DMS 273 treated with DMSO at 0.1 percent for 48 hours (cell line): ENCODE results near the gene CTNNA3.

Source experiments
- DNase-seq: peaks from one replicate; lab custom pipeline; 2025; lab: John Stamatoyannopoulos, UW

Gene CTNNA3

DNA sequence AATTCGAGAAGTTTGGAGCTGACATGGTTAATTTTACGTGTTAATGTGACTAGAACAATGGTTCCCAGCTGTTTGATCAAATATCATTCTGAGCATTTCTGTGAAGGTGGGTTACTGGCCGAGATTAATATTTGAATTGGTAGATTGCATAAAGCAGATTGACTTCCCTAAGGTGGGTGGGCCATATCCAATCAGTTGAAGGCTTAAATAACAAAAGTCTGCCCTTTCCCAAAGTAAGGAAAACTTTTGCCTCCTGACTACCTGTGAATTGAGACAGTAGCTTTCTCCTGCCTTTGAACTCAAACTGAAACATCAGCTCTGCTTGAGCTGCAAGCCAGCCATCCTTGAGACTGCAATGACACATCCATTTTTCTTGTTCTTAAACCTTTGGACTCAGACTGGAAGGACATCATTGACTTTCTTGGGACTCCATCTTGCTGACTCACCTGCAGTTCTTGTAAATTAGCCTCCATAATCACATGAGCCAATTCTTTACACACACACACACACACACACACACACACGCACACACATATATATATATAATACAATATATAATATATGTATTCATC is 833.2 kb downstream of the CTNNA3 start:
- no peak for DNase-seq

DNA sequence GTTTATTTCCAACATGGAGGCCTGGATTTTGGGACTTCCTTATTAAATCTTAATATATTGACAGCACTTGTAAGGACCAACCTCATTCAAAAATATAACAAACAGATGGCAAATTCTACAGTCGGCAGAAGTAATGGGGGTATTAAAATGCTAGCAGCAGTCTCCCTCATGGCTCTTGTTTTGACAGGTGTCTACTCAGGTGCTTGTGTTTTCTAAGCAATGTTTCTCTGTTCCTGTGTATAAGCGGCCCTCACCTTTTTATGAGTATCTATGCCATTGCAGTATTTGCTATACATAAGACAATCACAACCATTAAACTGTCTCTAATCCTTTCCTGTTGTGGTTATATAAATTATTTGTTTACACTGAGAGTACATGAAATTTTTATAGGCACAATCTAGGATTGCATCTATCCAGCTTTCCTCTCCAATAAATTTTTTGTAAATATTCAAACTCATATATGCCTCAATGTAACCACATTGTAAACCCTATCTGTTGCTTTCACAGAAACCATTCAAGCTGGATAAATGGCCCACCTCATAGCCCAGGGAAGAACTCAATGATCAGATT is 835.5 kb downstream of the CTNNA3 start:
- DNase-seq = no peak

DNA sequence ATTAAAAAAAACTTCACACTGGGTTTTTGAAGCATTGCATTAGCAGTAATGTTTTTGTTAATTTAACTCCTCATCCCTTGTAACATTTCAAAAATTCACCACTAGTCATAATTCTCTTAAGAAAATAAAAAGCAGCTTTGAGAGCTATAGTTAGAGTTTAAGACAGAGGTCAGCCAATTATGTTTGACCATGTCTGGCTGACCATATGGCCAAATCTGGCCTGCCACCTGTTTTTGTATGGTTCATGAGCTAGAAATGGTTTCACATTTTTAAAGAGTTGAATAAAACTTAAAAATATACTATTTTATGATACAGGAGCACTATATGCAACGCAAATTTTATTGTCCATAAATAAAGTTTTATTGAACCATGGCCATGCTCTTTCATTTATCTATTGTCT is 843.2 kb downstream of the CTNNA3 start:
- no peak for DNase-seq

DNA sequence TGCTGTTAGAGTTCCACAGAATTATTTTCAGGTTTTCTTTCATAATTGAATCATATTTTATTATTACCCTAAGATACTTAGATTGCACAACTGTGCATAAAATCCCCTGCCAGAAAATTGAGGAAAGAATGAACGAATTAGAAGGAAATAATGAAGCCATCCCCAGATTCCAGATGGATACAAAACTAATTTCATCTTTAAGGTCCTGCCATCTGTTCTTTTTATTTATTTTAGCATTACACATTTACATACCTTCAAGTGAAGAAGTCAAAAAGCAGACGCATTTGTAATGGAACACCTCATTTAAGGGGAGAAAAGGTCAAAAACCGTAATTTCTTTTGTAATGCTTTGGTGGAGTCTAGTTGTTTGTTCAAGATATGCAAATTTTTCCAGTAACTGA is 847.1 kb downstream of the CTNNA3 start:
- DNase-seq = no peak

DNA sequence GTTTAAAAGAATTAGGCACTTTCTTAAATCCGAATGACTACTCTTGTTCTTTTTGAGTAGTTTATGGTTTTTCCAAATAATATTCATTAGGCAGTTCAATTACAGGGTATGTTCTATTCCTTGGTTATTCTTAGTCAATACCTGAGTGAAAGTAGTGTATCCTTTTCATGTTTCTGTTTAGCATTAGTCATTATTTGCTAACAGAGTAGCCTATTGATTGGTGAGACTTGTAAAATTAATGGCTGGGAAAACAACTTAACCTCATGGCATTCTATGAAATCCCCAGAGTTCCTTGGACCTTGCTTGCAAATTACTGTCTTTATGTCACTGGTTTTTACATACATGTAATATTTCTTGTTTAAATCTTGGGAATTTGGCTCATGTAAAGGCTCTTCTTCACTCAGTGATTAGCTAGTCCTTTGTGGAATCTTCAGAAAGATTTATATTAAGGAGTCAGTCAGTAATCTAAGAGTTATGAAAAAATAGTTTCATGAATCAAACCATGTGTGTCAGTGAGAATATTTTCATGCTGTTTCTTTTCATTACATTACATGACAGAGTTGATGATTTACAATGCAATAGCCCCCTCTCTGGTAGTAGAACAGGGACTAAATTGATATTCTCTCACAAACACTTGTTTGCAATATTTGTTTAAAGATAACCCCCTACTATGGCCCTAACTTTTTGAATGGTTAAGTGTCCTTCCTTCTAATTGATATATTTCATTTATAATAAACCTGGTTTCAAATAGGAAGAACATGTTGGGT is 851.6 kb downstream of the CTNNA3 start:
- no peak for DNase-seq

DNA sequence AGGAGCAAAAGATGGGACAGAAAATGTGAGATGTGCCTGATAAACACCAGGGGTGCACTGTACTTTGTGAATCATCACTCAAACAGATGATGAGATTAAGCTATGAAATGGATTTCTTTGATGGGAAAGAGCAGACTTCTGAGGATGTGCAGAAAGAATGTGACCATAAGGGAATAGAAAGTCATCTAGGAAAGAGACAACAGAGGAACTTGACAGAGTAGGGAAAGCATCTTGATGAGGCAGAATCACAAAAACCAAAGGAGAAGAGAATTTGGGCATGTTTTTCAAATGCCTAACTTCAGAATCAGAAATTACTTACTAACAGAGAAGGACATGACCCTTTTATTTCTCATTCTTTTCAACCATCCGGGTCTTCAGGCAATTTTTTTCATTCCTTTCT is 852.6 kb downstream of the CTNNA3 start:
- DNase-seq = no peak

DNA sequence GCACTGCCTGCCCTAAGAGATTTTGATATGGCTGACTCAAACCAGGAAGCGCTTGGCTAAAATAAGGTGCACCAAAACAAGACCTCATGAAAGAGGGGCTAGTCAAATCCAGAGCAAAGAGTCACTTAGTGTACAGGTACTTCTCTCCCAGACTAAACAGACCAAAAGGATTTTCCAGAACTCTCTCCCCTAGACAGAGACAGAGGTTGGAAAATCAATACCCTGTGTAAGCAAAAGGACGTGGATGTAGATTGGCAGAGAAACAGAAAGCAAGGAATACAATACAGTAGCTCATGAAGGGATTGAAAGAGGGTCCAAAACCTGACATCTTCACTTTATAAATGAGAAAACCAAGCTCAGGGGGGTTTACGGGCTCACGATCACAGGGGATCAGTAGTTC is 853.1 kb downstream of the CTNNA3 start:
- no peak for DNase-seq

DNA sequence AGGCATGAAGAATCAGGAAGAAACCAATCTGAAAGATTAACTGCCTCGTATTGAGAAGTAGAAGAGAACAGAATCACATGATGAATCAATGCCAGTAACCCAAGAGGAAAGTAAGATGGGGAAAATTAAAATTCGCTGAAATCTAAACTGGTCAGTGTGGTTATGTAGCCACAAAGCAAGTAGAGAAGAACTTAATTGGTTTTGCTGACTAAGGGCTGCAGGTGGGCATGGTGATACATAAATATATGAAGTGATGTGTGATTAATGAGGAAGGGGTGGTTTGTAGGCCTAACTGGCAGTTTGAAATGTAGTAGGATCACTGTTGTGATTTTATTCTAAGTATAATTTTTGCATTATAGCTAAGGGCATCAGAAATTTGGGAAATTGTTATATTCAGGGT is 853.6 kb downstream of the CTNNA3 start:
- DNase-seq = no peak

DNA sequence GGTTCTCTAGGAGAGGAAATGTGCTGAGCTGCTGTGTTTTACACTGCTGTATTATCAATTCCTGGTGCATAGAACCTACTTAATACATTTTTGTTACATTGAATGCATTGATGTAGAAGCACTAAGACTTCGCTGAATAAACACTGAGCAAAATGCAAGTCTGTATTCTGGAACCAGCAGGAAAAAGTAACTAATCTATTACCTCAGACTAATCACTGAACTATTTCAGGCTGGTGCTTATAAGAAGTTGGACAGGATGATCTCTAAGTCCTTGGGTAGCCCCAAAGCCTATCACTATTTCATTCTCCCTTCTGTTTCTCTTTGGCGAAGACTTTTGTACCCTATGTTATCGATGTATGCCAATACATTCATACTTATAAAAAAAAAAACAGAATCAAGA is 857.3 kb downstream of the CTNNA3 start:
- DNase-seq = no peak

DNA sequence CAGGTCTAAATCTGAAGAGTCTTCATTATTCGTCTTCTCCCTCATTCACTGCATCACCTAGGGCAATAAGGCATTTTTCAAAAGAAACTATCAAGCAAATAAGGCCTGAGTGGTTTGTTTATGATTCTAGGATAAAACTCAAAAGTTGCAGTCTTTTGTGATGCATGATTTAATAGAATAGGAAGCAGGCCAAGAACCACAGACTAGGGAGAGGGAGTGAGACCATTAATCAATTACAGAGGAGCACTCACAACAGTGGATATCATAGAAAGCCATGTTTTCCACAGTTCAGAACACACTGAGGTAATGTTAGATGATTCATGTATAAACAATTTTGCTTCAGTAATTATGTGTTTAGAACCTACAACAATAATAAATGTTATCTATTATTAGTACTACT is 858.0 kb downstream of the CTNNA3 start:
- DNase-seq = no peak

DNA sequence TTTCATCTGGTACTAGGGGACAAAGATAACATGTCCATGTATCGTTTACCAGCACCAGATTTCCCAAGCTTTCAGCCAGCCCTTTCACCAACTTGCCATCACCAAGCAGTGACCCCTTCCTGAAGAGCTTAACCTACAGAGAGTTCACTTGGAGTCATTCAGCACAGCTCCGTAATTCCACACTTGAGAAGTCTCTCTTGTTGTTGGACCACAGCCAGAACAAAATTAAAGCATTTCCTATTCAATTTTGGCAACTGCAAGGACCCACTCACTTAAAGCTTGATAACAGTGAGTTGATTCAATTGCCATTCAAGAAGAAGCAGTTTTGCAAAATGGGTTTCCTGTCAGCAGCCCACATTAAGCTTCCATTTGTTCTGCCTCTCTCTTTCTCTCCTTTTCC is 858.7 kb downstream of the CTNNA3 start:
- no peak for DNase-seq

DNA sequence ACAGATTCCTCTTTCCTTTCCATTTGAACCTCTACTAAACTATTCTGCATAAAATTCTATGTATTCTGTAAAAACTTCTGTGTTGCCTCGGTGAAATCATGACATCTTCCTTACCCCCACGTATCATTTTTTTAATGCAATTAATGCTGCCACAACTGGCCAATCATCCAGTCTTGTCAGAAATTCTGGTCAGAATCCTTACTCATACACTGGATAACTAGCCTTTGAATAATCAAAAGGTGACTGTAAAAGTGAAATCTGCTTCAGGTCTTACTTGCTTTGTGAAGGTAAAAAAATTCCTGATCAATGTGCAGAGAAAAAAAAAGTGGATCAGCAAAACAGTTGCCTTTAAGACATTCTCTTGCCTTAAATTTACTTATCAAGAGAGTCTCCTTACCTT is 859.2 kb downstream of the CTNNA3 start:
- DNase-seq = no peak

DNA sequence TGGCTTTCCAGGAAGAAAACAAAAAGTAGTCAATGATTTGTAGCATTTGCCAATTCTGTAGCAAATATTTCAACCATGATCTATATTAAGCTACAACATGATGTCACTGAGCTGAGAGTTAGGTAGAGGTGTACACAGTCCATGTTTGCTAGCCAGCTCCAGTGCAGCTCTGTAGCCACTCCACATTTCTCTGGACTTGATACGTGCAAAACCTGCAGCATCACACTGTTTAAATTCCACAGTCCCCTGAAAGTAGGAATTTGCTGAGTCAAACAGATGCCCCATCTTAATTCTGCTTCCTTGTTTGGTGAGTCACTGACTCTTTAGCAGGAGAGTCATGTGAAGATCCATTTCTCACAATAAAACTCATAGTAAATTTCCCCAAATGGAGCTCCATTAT is 859.9 kb downstream of the CTNNA3 start:
- DNase-seq = no peak

DNA sequence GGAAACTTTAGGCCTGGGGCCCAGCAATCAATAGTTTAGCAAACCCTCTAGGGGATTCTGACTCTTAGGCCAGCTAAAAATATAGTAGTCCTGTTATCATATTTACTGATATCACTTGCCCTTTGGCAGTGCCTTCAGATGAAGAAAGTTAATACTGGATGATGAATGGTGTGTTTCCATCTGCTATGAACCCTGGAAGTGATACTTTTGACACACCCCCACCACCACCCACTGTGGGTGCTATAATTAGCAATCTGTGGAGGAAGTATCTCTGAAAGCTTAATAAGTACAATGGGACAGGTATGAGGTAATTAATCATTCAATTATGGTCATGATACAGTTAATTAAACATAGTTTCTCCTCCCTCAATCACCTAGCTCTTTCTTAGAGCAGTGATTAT is 860.6 kb downstream of the CTNNA3 start:
- no peak for DNase-seq

DNA sequence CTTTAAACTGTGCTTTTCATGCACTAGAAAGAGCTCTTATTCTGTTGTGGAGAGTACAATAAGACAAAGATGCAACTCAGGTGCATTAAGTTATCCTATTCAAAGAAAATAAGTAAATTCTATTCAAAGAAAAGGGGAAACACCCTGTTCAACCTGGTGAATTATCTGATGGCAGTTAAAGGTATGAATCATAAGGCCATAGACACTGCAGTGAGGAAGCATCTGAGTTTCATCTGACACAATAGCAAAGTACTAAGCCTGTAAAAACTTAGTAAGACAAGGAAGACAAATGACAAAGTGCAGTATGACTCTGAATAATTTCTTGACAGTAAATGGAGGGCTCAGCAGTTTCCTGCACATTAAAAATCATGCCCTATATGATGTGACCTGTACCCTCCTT is 861.2 kb downstream of the CTNNA3 start:
- DNase-seq = no peak

DNA sequence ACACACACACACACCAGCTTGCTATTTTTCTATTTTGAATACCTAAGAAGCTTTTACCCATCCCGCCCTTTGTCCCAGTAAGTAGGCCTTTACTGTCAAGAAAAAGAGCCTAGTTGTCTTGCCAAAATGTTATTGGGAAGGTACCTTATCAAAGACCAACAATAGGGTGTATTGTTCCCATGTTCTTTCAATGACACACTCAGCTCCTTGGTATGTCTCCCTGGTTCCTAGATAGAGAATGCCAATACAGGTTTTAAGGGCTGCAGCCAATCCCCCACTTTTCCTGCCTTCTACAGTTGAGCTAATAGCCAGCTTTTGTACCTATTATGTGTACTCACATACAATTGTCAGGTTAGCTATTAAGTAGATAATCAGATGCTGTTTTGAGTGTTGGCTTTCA is 862.1 kb downstream of the CTNNA3 start:
- no peak for DNase-seq

DNA sequence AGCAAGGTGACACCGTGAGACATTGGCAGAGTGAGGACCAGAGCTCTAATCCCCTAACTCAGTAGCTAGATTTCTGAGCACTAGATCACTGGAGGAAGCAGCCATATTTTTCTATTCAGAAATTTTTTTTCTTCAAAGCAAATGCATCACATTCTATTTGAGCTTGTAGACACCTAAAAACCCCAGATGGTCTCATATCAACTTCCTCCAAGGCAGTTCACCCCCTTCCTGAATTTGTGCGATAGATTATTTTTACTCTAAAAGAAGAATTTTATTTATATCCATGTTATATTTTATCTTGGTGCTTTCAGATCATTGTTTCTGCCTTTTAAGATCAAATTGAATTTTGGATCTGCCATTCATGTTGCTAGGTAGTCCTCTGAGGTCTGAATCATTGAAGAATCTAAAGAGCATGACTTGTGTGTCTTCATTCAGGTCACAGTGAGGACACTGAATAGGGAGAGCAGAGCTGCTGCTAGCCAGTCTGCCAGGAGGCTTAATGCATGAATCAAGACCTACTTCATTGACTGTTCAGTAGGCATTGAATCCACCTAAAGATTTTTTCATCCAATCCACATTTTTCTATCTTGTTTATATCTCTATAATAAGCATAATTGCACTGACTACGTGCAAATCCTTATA is 863.1 kb downstream of the CTNNA3 start:
- no peak for DNase-seq

DNA sequence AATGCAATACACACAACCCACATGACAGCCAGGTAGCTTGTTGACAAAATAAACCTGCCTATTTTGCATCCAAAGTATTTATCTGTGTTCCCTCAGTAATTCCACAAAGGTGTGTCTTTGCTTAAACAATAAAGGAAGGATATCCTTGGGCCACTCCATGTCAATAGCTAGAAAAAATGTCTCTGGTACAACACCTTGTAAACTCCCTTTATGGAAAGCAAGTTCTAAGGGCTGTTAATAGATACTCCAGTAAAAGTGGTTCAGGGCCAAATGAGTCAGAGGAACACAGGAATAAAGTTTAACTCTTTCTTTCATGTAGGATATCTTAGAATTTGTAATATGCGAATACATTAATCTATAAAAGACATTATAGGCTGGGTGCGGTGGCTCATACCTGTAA is 867.0 kb downstream of the CTNNA3 start:
- no peak for DNase-seq

DNA sequence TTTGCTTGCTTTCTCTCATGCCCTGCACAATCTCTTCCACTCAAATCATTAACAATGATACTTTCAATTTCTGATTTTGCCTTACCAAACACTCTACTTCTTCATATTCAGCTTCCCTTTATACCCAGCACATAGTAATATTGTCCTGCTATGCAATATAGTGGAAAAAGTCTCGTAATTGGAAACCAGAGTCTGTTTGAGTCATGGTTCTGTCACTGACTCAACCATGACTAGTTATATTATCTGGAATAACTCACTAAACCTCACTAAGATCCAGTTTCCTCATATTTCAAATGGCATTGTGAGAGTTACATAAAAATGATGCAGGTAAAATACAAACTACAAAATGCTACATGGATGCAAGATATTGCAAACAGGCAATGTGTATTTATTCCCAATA is 868.6 kb downstream of the CTNNA3 start:
- DNase-seq = no peak

DNA sequence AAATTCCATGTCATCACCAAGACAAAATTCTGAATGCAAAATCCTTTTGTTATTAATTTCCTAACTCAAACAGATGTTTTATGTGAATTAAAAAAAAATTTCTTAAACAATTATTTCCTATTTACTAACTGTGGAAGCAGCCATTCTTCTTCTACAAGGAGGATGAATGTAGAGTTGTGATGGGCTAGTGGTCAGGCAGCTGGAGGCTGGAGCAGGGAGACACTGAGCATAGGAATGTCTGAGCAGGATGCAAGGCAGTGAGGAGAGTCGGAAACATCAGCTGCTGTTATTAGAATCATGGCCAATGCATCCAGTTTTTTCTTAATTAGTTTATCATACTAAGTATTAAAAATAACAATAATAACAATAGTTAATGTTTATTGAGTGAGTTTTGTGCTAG is 872.7 kb downstream of the CTNNA3 start:
- DNase-seq = no peak

DNA sequence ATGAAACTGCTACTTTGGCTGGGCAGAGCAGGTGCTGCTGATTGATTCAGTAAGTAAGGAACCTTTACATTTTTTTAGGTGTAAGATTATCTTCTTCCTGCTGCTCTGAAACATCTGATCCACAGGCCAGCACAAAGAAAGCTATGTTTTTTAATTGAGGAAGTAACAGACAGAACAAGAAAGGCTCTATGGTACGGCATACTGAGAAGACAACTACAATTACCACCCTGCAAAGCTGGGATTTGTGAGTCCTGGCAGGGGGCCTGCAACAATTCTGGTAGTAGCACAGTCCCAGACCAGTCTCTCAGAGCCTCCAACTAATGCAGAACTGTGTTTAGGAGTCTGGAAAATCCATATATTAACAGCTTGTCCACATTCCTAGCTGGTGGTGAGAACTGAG is 873.2 kb downstream of the CTNNA3 start:
- no peak for DNase-seq

DNA sequence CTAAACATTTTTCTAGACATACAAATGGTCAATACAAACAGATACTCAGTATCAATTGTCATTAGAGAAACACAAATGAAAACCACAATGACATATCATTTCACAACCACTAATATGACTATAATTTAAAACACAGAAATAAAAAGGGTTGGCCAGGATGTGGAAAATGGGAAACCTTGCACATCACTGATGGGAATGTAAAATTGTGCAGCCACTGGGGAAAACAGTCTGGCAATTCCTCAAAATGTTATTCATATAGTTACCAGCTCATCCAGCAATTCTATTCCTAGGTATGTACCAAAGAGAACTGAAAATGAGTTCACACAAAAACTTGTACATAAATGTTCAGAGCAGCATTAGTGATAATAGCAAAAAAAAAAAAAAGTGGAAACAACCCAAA is 876.3 kb downstream of the CTNNA3 start:
- no peak for DNase-seq

DNA sequence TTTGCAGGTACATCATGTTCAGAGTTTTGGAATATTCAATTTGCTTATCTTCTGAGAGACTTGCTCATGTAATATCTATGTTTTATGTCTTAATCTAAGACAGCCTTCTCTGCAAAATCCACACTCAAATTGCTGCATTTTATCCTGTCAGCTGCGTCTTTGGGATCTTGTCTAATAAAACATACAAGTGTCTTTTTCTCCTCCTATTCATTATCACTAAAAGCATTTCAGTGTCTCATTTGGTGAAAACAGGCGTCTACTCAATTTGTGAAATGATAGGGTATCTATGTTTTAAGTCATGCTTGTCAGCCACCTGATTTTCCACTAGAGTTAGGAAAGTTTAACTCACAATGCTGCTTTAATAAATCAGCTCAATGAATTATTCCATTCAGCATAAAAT is 882.9 kb downstream of the CTNNA3 start:
- no peak for DNase-seq
